ENCODE results near the gene TSHZ2. TPM values are rescaled to one million over a fixed set of nuclear protein-coding genes. Genes with fewer than 3 reads are reported as not detected.

The TSHZ2 gene
- total RNA-seq: 10 to 100 TPM; 14.2 to 28.1 (median 21.0) TPM
- long read RNA-seq, partial matches to known transcripts: 1 of 5 reads
- long read RNA-seq, other reads (novel, unspliced or antisense): 4 of 5 reads

- Histone ChIP-seq H3K4me3 (peak within 1 kb of the TSS; percentile 54 to 67 (median 58)), H3K36me3 (no peaks in the 10 kb centered on the region), H3K27ac (peak within 1 kb of the TSS; percentile 90 to 96 (median 95)), H3K4me1 (peaks cover 0 to 8% (median 0%) of the 10 kb centered on the region in 4 donors), H3K9me3 (no peaks in the 10 kb centered on the region), H3K27me3 (no peaks in the 10 kb centered on the region)
- peak; percentile 83 to 93 (median 90) for DNase-seq
- TF ChIP-seq CTCF (IDR thresholded peaks at IDR 0.05) (no peak), POLR2A (IDR thresholded peaks at IDR 0.05) (peak; percentile 67)
- ATAC-seq: peak; percentile 73 to 85 (median 83)
- 0% methylated on average over 35 of the region's 41 CpGs for WGBS (ENCODE audit: insufficient coverage, low coverage, low lambda C conversion rate, missing lambda C conversion rate)
- intact Hi-C loops (cut with DNase I): no loop called here
Observed at GRCh38 chr20:52972190-52972937, at the start of gene TSHZ2. Gene TSHZ2 (plus strand): TSS chr20:52972358. CDS start chr20:52973294, 936 bp downstream.

GRCh38 chr20:52922436-52922835, 49.7 kb upstream of the TSHZ2 start:
- Histone ChIP-seq H3K4me1 (peaks cover 0 to 6% (median 0%) of the 10 kb centered on the region in 4 donors), H3K36me3 (no peaks in the 10 kb centered on the region), H3K9me3 (no peaks in the 10 kb centered on the region), H3K27ac (no peak overlapping the region), H3K4me3 (no peak overlapping the region), H3K27me3 (no peaks in the 10 kb centered on the region)
- intact Hi-C loops (cut with DNase I): no loop called here
- 59% methylated on average over 2 of the region's 2 CpGs for WGBS (ENCODE audit: insufficient coverage, low coverage, low lambda C conversion rate, missing lambda C conversion rate)
- no peak for ATAC-seq
- DNase-seq: no peak
- TF ChIP-seq POLR2A (IDR thresholded peaks at IDR 0.05) (no peak), CTCF (IDR thresholded peaks at IDR 0.05) (no peak)

GRCh38 chr20:52923123-52923937, 48.8 kb upstream of the TSHZ2 start:
- no peak for DNase-seq
- no peak for ATAC-seq
- Histone ChIP-seq H3K27me3 (no peaks in the 10 kb centered on the region), H3K4me3 (no peak overlapping the region), H3K4me1 (peaks cover 0 to 6% (median 0%) of the 10 kb centered on the region in 4 donors), H3K36me3 (no peaks in the 10 kb centered on the region), H3K9me3 (no peaks in the 10 kb centered on the region), H3K27ac (no peak overlapping the region)
- intact Hi-C loops (cut with DNase I): no loop called here
- TF ChIP-seq CTCF (IDR thresholded peaks at IDR 0.05) (no peak), POLR2A (IDR thresholded peaks at IDR 0.05) (no peak)
- 56% methylated on average over 8 of the region's 8 CpGs for WGBS (ENCODE audit: insufficient coverage, low coverage, low lambda C conversion rate, missing lambda C conversion rate)

- intact Hi-C loops (cut with DNase I): no loop called here
- no peaks in the 10 kb centered on the region for H3K36me3 ChIP-seq
- no peaks in the 10 kb centered on the region for H3K9me3 ChIP-seq
- H3K4me1 ChIP-seq: peaks cover 0 to 6% (median 0%) of the 10 kb centered on the region in 4 donors
- H3K27ac ChIP-seq: no peak overlapping the region
- H3K27me3 ChIP-seq: no peaks in the 10 kb centered on the region
- TF ChIP-seq POLR2A (IDR thresholded peaks at IDR 0.05) (no peak), CTCF (IDR thresholded peaks at IDR 0.05) (no peak)
- 34% methylated on average over 9 of the region's 9 CpGs for WGBS (ENCODE audit: insufficient coverage, low coverage, low lambda C conversion rate, missing lambda C conversion rate)
- no peak overlapping the region for H3K4me3 ChIP-seq
- DNase-seq: no peak
- peak in 3 of 4 donors; percentile 33 to 79 (median 59) for ATAC-seq
Observed at GRCh38 chr20:52924411-52925271, 47.5 kb upstream of the TSHZ2 start.
